HEK293 (cell line): ENCODE data around the gene ZNF764.

Source experiments
- TF ChIP-seq, protein P1 (sequence below): fragments of 450-650 bp; formaldehyde crosslinking; IDR thresholded peaks from 2 replicates; pipeline ENCODE4 v1.5.1; 2016; ENCODE audit warnings: missing biosample characterization, missing genetic modification characterization, low read depth
- TF ChIP-seq, protein P2 (sequence below): fragments of 450-650 bp; formaldehyde crosslinking; IDR thresholded peaks from 2 replicates; pipeline ENCODE4 v1.5.1; 2016; ENCODE audit warnings: missing biosample characterization, missing genetic modification characterization
- TF ChIP-seq, protein P3 (sequence below): fragments of 450-650 bp; formaldehyde crosslinking; IDR thresholded peaks from 2 replicates; pipeline ENCODE4 v1.5.1; 2016; ENCODE audit warnings: missing biosample characterization, missing genetic modification characterization
- TF ChIP-seq, protein P4 (sequence below): fragments of 450-650 bp; formaldehyde crosslinking; IDR thresholded peaks from 2 replicates; pipeline ENCODE4 v1.5.1; 2017; ENCODE audit warnings: missing biosample characterization, missing genetic modification characterization

DNA sequence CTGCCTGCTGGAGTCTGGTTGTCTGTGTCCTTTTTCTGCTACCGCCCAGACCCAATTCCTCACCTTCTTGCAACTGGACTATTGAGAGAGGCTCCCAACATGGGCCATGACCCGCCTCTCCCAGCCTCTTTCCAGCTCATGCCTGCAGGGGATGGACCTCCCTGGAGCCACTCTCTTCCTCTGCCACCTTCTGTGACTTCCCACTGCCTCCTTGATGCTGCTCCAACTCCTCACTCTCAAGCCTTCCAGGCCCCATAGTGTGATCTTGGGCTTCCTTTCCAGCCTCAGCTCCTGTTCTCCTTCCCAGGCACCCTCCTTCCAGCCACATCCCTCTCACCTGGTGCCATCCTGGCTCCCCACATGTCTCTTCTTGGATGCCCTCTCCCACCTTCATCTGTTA is 42.9 kb downstream of the ZNF764 start:
- TF ChIP-seq, protein P1, sequence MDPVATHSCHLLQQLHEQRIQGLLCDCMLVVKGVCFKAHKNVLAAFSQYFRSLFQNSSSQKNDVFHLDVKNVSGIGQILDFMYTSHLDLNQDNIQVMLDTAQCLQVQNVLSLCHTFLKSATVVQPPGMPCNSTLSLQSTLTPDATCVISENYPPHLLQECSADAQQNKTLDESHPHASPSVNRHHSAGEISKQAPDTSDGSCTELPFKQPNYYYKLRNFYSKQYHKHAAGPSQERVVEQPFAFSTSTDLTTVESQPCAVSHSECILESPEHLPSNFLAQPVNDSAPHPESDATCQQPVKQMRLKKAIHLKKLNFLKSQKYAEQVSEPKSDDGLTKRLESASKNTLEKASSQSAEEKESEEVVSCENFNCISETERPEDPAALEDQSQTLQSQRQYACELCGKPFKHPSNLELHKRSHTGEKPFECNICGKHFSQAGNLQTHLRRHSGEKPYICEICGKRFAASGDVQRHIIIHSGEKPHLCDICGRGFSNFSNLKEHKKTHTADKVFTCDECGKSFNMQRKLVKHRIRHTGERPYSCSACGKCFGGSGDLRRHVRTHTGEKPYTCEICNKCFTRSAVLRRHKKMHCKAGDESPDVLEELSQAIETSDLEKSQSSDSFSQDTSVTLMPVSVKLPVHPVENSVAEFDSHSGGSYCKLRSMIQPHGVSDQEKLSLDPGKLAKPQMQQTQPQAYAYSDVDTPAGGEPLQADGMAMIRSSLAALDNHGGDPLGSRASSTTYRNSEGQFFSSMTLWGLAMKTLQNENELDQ (tag by site-specific recombination): no peak
- TF ChIP-seq, protein P2, sequence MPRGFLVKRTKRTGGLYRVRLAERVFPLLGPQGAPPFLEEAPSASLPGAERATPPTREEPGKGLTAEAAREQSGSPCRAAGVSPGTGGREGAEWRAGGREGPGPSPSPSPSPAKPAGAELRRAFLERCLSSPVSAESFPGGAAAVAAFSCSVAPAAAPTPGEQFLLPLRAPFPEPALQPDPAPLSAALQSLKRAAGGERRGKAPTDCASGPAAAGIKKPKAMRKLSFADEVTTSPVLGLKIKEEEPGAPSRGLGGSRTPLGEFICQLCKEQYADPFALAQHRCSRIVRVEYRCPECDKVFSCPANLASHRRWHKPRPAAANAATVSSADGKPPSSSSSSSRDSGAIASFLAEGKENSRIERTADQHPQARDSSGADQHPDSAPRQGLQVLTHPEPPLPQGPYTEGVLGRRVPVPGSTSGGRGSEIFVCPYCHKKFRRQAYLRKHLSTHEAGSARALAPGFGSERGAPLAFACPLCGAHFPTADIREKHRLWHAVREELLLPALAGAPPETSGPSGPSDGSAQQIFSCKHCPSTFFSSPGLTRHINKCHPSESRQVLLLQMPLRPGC: no peak
- TF ChIP-seq, protein P3, sequence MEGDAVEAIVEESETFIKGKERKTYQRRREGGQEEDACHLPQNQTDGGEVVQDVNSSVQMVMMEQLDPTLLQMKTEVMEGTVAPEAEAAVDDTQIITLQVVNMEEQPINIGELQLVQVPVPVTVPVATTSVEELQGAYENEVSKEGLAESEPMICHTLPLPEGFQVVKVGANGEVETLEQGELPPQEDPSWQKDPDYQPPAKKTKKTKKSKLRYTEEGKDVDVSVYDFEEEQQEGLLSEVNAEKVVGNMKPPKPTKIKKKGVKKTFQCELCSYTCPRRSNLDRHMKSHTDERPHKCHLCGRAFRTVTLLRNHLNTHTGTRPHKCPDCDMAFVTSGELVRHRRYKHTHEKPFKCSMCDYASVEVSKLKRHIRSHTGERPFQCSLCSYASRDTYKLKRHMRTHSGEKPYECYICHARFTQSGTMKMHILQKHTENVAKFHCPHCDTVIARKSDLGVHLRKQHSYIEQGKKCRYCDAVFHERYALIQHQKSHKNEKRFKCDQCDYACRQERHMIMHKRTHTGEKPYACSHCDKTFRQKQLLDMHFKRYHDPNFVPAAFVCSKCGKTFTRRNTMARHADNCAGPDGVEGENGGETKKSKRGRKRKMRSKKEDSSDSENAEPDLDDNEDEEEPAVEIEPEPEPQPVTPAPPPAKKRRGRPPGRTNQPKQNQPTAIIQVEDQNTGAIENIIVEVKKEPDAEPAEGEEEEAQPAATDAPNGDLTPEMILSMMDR (tag by site-specific recombination): no peak
- TF ChIP-seq, protein P4, sequence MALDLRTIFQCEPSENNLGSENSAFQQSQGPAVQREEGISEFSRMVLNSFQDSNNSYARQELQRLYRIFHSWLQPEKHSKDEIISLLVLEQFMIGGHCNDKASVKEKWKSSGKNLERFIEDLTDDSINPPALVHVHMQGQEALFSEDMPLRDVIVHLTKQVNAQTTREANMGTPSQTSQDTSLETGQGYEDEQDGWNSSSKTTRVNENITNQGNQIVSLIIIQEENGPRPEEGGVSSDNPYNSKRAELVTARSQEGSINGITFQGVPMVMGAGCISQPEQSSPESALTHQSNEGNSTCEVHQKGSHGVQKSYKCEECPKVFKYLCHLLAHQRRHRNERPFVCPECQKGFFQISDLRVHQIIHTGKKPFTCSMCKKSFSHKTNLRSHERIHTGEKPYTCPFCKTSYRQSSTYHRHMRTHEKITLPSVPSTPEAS: no peak
